Mesothelial cell of epicardium (in vitro differentiated cells): ENCODE results near the gene MEIOSIN. TPM values are rescaled to one million over a fixed set of nuclear protein-coding genes. Genes with fewer than 3 reads are reported as not detected.
A peak's percentile ranks its signal among the peaks of the same experiment; 100 is the strongest.
"Not testable (repeated sequence)": the region's sequence is repeated elsewhere in the genome, so short reads cannot be mapped to it uniquely, and the experiment has no call there.

ENCODE experiments used
- DNase-seq, 2 experiments: peaks; one replicate each; pipeline ENCODE4 v3.0.0; 2021; ENCODE audit warnings: low spot score in 2 of 2; ENCODE audit not compliant: unreplicated experiment in 2 of 2
- H3K27ac Mint-ChIP-seq: 2 replicates; pipeline ENCODE4 v1.8.0; 2021; ENCODE audit warnings: mixed read lengths
- H3K27me3 Mint-ChIP-seq: 2 replicates; pipeline ENCODE4 v1.8.0; 2021; ENCODE audit warnings: low read depth, mixed read lengths
- H3K36me3 Mint-ChIP-seq: 2 replicates; pipeline ENCODE4 v1.8.0; 2021; ENCODE audit warnings: mixed read lengths
- H3K4me1 Mint-ChIP-seq: 2 replicates; pipeline ENCODE4 v1.8.0; 2021; ENCODE audit warnings: mixed read lengths
- H3K4me3 Mint-ChIP-seq: 2 replicates; pipeline ENCODE4 v1.8.0; 2021; ENCODE audit warnings: mild to moderate bottlenecking, moderate library complexity, mixed read lengths
- H3K9me3 Mint-ChIP-seq: 2 replicates; pipeline ENCODE4 v1.8.0; 2021; ENCODE audit warnings: mixed read lengths
- CTCF ChIP-seq: fragments of 200-600 bp; sonication (generic); IDR thresholded peaks from one replicate; pipeline ENCODE4 v1.5.0; 2021; ENCODE audit warnings: antibody characterized with exemption; ENCODE audit not compliant: unreplicated experiment
- total RNA-seq: library from RNA; stranded (reverse); gene quantifications from 3 replicates; pipeline ENCODE4 v1.2.1, GENCODE V29; 2021

MEIOSIN gene
- total RNA-seq, result not detected in 3 replicates

GRCh38 chr19:45733160-45733810 is at the start of gene MEIOSIN:
MEIOSIN (plus strand) TSS chr19:45733439; CDS start chr19:45735377, 1,938 bp downstream.
- H3K9me3 Mint-ChIP-seq, result no peaks in the 10 kb centered on the region
- no peaks in the 10 kb centered on the region for H3K36me3 Mint-ChIP-seq
- no peak for DNase-seq
- H3K27ac Mint-ChIP-seq, result no peak within 1 kb of the TSS
- peaks cover 14% of the 10 kb centered on the region for H3K4me1 Mint-ChIP-seq
- no peaks in the 10 kb centered on the region for H3K27me3 Mint-ChIP-seq
- no peak within 1 kb of the TSS for H3K4me3 Mint-ChIP-seq
- no peak for TF ChIP-seq CTCF

- H3K36me3 Mint-ChIP-seq, result peaks cover 30% of the 10 kb centered on the region
- not testable (repeated sequence) for H3K4me1 Mint-ChIP-seq, DNase-seq, H3K4me3 Mint-ChIP-seq, H3K27ac Mint-ChIP-seq, H3K27me3 Mint-ChIP-seq, H3K9me3 Mint-ChIP-seq
Observed at GRCh38 chr19:45685045-45685444, 48.2 kb upstream of the MEIOSIN start.

- no peak for DNase-seq
- peaks cover 8% of the 10 kb centered on the region for H3K4me1 Mint-ChIP-seq
- H3K27ac Mint-ChIP-seq, result no peak overlapping the region
- H3K36me3 Mint-ChIP-seq, result peaks cover 30% of the 10 kb centered on the region
- H3K27me3 Mint-ChIP-seq, result no peaks in the 10 kb centered on the region
- no peak overlapping the region for H3K4me3 Mint-ChIP-seq
- no peak for TF ChIP-seq CTCF
- no peaks in the 10 kb centered on the region for H3K9me3 Mint-ChIP-seq
Observed at GRCh38 chr19:45687599-45687998, 45.6 kb upstream of the MEIOSIN start.

- no peak for TF ChIP-seq CTCF
- peak; percentile 90 to 96 for DNase-seq
- H3K9me3 Mint-ChIP-seq, result no peaks in the 10 kb centered on the region
- peak within 1 kb of the TSS; percentile 99 for H3K27ac Mint-ChIP-seq
- H3K27me3 Mint-ChIP-seq, result no peaks in the 10 kb centered on the region
- peaks cover 18% of the 10 kb centered on the region for H3K36me3 Mint-ChIP-seq
- H3K4me3 Mint-ChIP-seq, result peak within 1 kb of the TSS; percentile 92
- H3K4me1 Mint-ChIP-seq, result peaks cover 11% of the 10 kb centered on the region
Observed at GRCh38 chr19:45691516-45692186, 41.6 kb upstream of the MEIOSIN start, which contains the start of gene SNRPD2. SNRPD2 (minus strand) TSS chr19:45691953; CDS start chr19:45691888, 65 bp downstream.

GRCh38 chr19:45692187-45693105 is 40.8 kb upstream of the MEIOSIN start, which contains the start of gene QPCTL:
QPCTL (plus strand) TSS chr19:45692666; CDS start chr19:45692704, 38 bp downstream.
- no peak for TF ChIP-seq CTCF
- Mint-ChIP-seq H3K4me3 (peak within 1 kb of the TSS; percentile 92), H3K36me3 (peaks cover 16% of the 10 kb centered on the region), H3K4me1 (peaks cover 11% of the 10 kb centered on the region), H3K27ac (peak within 1 kb of the TSS; percentile 99), H3K9me3 (no peaks in the 10 kb centered on the region), H3K27me3 (no peaks in the 10 kb centered on the region)
- peak; percentile 88 to 92 for DNase-seq
